ENCODE results near the gene ZNF813.
A peak's percentile ranks its signal among the peaks of the same experiment; 100 is the strongest.

Gene ZNF813

GRCh38 chr19:53519446-53519845 is 51.9 kb downstream of the ZNF813 start:
- DNase-seq (ENCODE audit: low read depth in 4 of 4, low spot score in 1 of 4), result no peak

- no peak for DNase-seq (ENCODE audit: low read depth in 4 of 4, low spot score in 1 of 4)
Observed at GRCh38 chr19:53520163-53520546, 52.6 kb downstream of the ZNF813 start.

GRCh38 chr19:53520547-53521372 is 53.2 kb downstream of the ZNF813 start:
- peak; percentile 53 to 77 (median 71) for DNase-seq (ENCODE audit: low read depth in 4 of 4, low spot score in 1 of 4)

GRCh38 chr19:53521373-53522202 is 54.1 kb downstream of the ZNF813 start:
- DNase-seq (ENCODE audit: low read depth in 4 of 4, low spot score in 1 of 4), result no peak

GRCh38 chr19:53525922-53526321 is 58.4 kb downstream of the ZNF813 start:
- no peak for DNase-seq (ENCODE audit: low read depth in 4 of 4, low spot score in 1 of 4)

- no peak for DNase-seq (ENCODE audit: low read depth in 4 of 4, low spot score in 1 of 4)
Observed at GRCh38 chr19:53530622-53531021, 63.1 kb downstream of the ZNF813 start.

GRCh38 chr19:53531457-53531856 is 63.9 kb downstream of the ZNF813 start:
- no peak for DNase-seq (ENCODE audit: low read depth in 4 of 4, low spot score in 1 of 4)

GRCh38 chr19:53532362-53532761 is 64.8 kb downstream of the ZNF813 start:
- DNase-seq (ENCODE audit: low read depth in 4 of 4, low spot score in 1 of 4), result no peak

- no peak for DNase-seq (ENCODE audit: low read depth in 4 of 4, low spot score in 1 of 4)
Observed at GRCh38 chr19:53536225-53536548, 68.7 kb downstream of the ZNF813 start.

- DNase-seq (ENCODE audit: low read depth in 4 of 4, low spot score in 1 of 4), result no peak
Observed at GRCh38 chr19:53537121-53537520, 69.6 kb downstream of the ZNF813 start.

GRCh38 chr19:53537521-53538377 is 70.2 kb downstream of the ZNF813 start, which contains the start of gene ZNF331:
TSS of gene ZNF331 (plus strand) at chr19:53538145. CDS start at chr19:53569377, 31,232 bp downstream.
- peak; percentile 66 to 79 (median 74) for DNase-seq (ENCODE audit: low read depth in 4 of 4, low spot score in 1 of 4)

- no peak for DNase-seq (ENCODE audit: low read depth in 4 of 4, low spot score in 1 of 4)
Observed at GRCh38 chr19:53538378-53539109, 71.0 kb downstream of the ZNF813 start.

- no peak for DNase-seq (ENCODE audit: low read depth in 4 of 4, low spot score in 1 of 4)
Observed at GRCh38 chr19:53540091-53540490, 72.6 kb downstream of the ZNF813 start.

- DNase-seq (ENCODE audit: low read depth in 4 of 4, low spot score in 1 of 4), result no peak
Observed at GRCh38 chr19:53541971-53542370, 74.4 kb downstream of the ZNF813 start.

- no peak for DNase-seq (ENCODE audit: low read depth in 4 of 4, low spot score in 1 of 4)
Observed at GRCh38 chr19:53545271-53546065, 77.9 kb downstream of the ZNF813 start.

Data from stimulated activated CD4-positive, alpha-beta T cell treated with anti-CD3 and anti-CD28 coated beads, Interleukin-1b, Interleukin-23, amount 100 ng/mL, for 24 hours (primary cell).